Activated CD4-positive, alpha-beta memory T cell treated with anti-CD3 and anti-CD28 coated beads for 36 hours (primary cell): Measurements from ENCODE around the gene CCDC9. TPM values are rescaled to one million over a fixed set of nuclear protein-coding genes. Genes with fewer than 3 reads are reported as not detected.
"Not testable (repeated sequence)": the region's sequence is repeated elsewhere in the genome, so short reads cannot be mapped to it uniquely, and the experiment has no call there.

Source experiments
- CTCF ChIA-PET: fragments of 350-600 bp; sonication (Branson Sonifier 250); formaldehyde crosslinking; loops from one replicate; lab custom pipeline; 2021; ENCODE audit warnings: antibody characterized with exemption, inconsistent platforms; lab: Charles Lee
- POLR2A ChIA-PET: fragments of 350-600 bp; sonication (Branson Sonifier 250); formaldehyde crosslinking; loops from one replicate; lab custom pipeline; 2021; ENCODE audit warnings: antibody characterized with exemption; lab: Charles Lee
- DNase-seq: peaks from one replicate; pipeline ENCODE4 v3.0.0-alpha.2; 2020
- H3K27ac Mint-ChIP-seq: one replicate; pipeline ENCODE4 v1.8.0; 2021; ENCODE audit warnings: mixed read lengths
- H3K27me3 Mint-ChIP-seq: one replicate; pipeline ENCODE4 v1.8.0; 2021; ENCODE audit warnings: mixed read lengths
- H3K36me3 Mint-ChIP-seq: one replicate; pipeline ENCODE4 v1.8.0; 2021; ENCODE audit warnings: mixed read lengths
- H3K4me1 Mint-ChIP-seq: one replicate; pipeline ENCODE4 v1.8.0; 2021; ENCODE audit warnings: low read depth, mixed read lengths
- H3K4me3 Mint-ChIP-seq: one replicate; pipeline ENCODE4 v1.8.0; 2021; ENCODE audit warnings: mild to moderate bottlenecking, mixed read lengths
- H3K9me3 Mint-ChIP-seq: one replicate; pipeline ENCODE4 v1.8.0; 2021; ENCODE audit warnings: mixed read lengths
- intact Hi-C: fragments of 100-400 bp; cut with micrococcal nuclease; formaldehyde crosslinking; loops from one replicate; pipeline ENCODE4 v1.15.1; 2023
- total RNA-seq, 2 experiments: library from RNA; stranded (reverse); gene quantifications; one replicate each; pipeline ENCODE4 v1.2.3, GENCODE V29; 2021

CCDC9 gene
- total RNA-seq, 2 experiments from 2014 or later, result 32.7 to 39.1 TPM

GRCh38 chr19:47253016-47253415 is 3.3 kb upstream of the CCDC9 start:
- CTCF ChIA-PET, result interaction anchor here (1.1 to 6.0 kb wide), 3 partner anchors 8 to 239 kb away, joined by 3 to 94 read pairs (median 3); no protein-coding TSS in a partner anchor
- H3K27me3 Mint-ChIP-seq, intact Hi-C loops, H3K9me3 Mint-ChIP-seq, H3K4me3 Mint-ChIP-seq, H3K27ac Mint-ChIP-seq, DNase-seq, H3K36me3 Mint-ChIP-seq: not testable (repeated sequence)
- POLR2A ChIA-PET, result interaction anchor here (0.6 kb wide), 1 partner anchor 97 kb away, joined by 3 read pairs; no protein-coding TSS in a partner anchor
- H3K4me1 Mint-ChIP-seq, result peaks cover 13% of the 10 kb centered on the region

GRCh38 chr19:47253467-47253881 is 2.9 kb upstream of the CCDC9 start:
- H3K27me3 Mint-ChIP-seq, result no peaks in the 10 kb centered on the region
- H3K4me1 Mint-ChIP-seq, result peaks cover 18% of the 10 kb centered on the region
- H3K36me3 Mint-ChIP-seq, result peaks cover 7% of the 10 kb centered on the region
- no peak for DNase-seq
- no peak overlapping the region for H3K27ac Mint-ChIP-seq
- H3K9me3 Mint-ChIP-seq, result no peaks in the 10 kb centered on the region
- H3K4me3 Mint-ChIP-seq, result no peak overlapping the region
- intact Hi-C loops, result no loop called here
- ChIA-PET POLR2A (interaction anchor here (0.6 to 1.4 kb wide), 2 partner anchors 10 to 96 kb away, joined by 3 read pairs; no protein-coding TSS in a partner anchor), CTCF (interaction anchor here (1.1 to 6.0 kb wide), 3 partner anchors 8 to 240 kb away, joined by 3 to 94 read pairs (median 3); no protein-coding TSS in a partner anchor)

GRCh38 chr19:47253970-47254369 is 2.4 kb upstream of the CCDC9 start:
- Mint-ChIP-seq H3K9me3 (no peaks in the 10 kb centered on the region), H3K27me3 (no peaks in the 10 kb centered on the region), H3K4me3 (no peak overlapping the region), H3K36me3 (peaks cover 11% of the 10 kb centered on the region), H3K27ac (peak overlapping the region; percentile 20), H3K4me1 (peaks cover 23% of the 10 kb centered on the region)
- CTCF ChIA-PET, result interaction anchor here (1.1 to 6.0 kb wide), 3 partner anchors 8 to 240 kb away, joined by 3 to 94 read pairs (median 3); no protein-coding TSS in a partner anchor
- no peak for DNase-seq
- POLR2A ChIA-PET, result interaction anchor here (1.4 kb wide), 1 partner anchor 10 kb away, joined by 3 read pairs; no protein-coding TSS in a partner anchor
- intact Hi-C loops, result no loop called here

GRCh38 chr19:47256693-47257410 is 527 bp downstream of the CCDC9 start:
- Mint-ChIP-seq H3K36me3 (peaks cover 33% of the 10 kb centered on the region), H3K27ac (peak overlapping the region; percentile 98), H3K4me1 (peaks cover 32% of the 10 kb centered on the region), H3K27me3 (no peaks in the 10 kb centered on the region), H3K9me3 (no peaks in the 10 kb centered on the region), H3K4me3 (peak overlapping the region; percentile 90)
- ChIA-PET CTCF (interaction anchor here (0.6 to 6.0 kb wide), 8 partner anchors 11 to 227 kb away, joined by 3 to 94 read pairs (median 5); partner anchors contain the start of genes DHX34 and KPTN), POLR2A (interaction anchor here (0.6 to 2.6 kb wide), 15 partner anchors 12 to 1362 kb away, joined by 3 to 38 read pairs (median 4); partner anchors contain the start of genes INAFM1, RPL18, SLC1A5 and SPHK2)
- DNase-seq, result peak; percentile 100
- intact Hi-C loops, result loop anchor here (1.0 to 5.0 kb wide), 8 partner anchors 14 to 540 kb away; partner anchors contain the start of genes ARHGAP35, BICRA, INAFM1 and PRKD2

GRCh38 chr19:47257411-47258169 is 1.3 kb downstream of the CCDC9 start:
- H3K4me1 Mint-ChIP-seq, result peaks cover 34% of the 10 kb centered on the region

GRCh38 chr19:47258434-47258833 is 2.1 kb downstream of the CCDC9 start:
- H3K27me3 Mint-ChIP-seq, result no peaks in the 10 kb centered on the region
- peaks cover 39% of the 10 kb centered on the region for H3K36me3 Mint-ChIP-seq
- H3K27ac Mint-ChIP-seq, result peak overlapping the region; percentile 38
- peak overlapping the region; percentile 90 for H3K4me3 Mint-ChIP-seq
- CTCF ChIA-PET, result interaction anchor here (1.0 kb wide), 1 partner anchor 14 kb away, joined by 5 read pairs; no protein-coding TSS in a partner anchor
- H3K9me3 Mint-ChIP-seq, result no peaks in the 10 kb centered on the region
- peaks cover 34% of the 10 kb centered on the region for H3K4me1 Mint-ChIP-seq
- no peak for DNase-seq
- POLR2A ChIA-PET, result no interaction called here
- intact Hi-C loops, result loop anchor here (5.0 kb wide), 1 partner anchor 349 kb away; the partner anchor contains the start of gene BICRA

More at GRCh38 chr19:47257411-47258169, 1.3 kb downstream of the CCDC9 start:
- no peaks in the 10 kb centered on the region for H3K9me3 Mint-ChIP-seq
- peak overlapping the region; percentile 90 for H3K4me3 Mint-ChIP-seq
- intact Hi-C loops, result loop anchor here (1.0 to 5.0 kb wide), 3 partner anchors 17 to 541 kb away; partner anchors contain the start of genes BICRA, INAFM1 and PRKD2
- H3K36me3 Mint-ChIP-seq, result peaks cover 38% of the 10 kb centered on the region
- ChIA-PET CTCF (interaction anchor here (1.1 to 6.0 kb wide), 4 partner anchors 12 to 227 kb away, joined by 3 to 94 read pairs (median 10); partner anchors contain the start of genes DHX34 and KPTN), POLR2A (interaction anchor here (0.6 to 2.6 kb wide), 5 partner anchors 13 to 469 kb away, joined by 3 to 38 read pairs (median 6); partner anchors contain the start of genes INAFM1 and SLC1A5)
- H3K27ac Mint-ChIP-seq, result peak overlapping the region; percentile 98
- no peak for DNase-seq
- no peaks in the 10 kb centered on the region for H3K27me3 Mint-ChIP-seq

- intact Hi-C loops, result loop anchor here (5.0 kb wide), 1 partner anchor 348 kb away; the partner anchor contains the start of gene BICRA
- CTCF ChIA-PET, result interaction anchor here (1.0 kb wide), 1 partner anchor 15 kb away, joined by 5 read pairs; no protein-coding TSS in a partner anchor
- Mint-ChIP-seq H3K36me3 (peaks cover 39% of the 10 kb centered on the region), H3K27ac (peak overlapping the region; percentile 51), H3K4me1 (peaks cover 34% of the 10 kb centered on the region), H3K27me3 (no peaks in the 10 kb centered on the region), H3K9me3 (no peaks in the 10 kb centered on the region), H3K4me3 (peak overlapping the region; percentile 37)
- POLR2A ChIA-PET, result no interaction called here
- no peak for DNase-seq
Measured at GRCh38 chr19:47258895-47259555, 2.7 kb downstream of the CCDC9 start.

- H3K27ac Mint-ChIP-seq, result no peak overlapping the region
Measured at GRCh38 chr19:47260476-47260875, 4.2 kb downstream of the CCDC9 start.

GRCh38 chr19:47261946-47262793 is 5.8 kb downstream of the CCDC9 start:
- H3K27me3 Mint-ChIP-seq, H3K4me3 Mint-ChIP-seq, intact Hi-C loops, H3K27ac Mint-ChIP-seq, CTCF ChIA-PET, H3K9me3 Mint-ChIP-seq, POLR2A ChIA-PET, DNase-seq: not testable (repeated sequence)
- peaks cover 52% of the 10 kb centered on the region for H3K36me3 Mint-ChIP-seq
- peaks cover 29% of the 10 kb centered on the region for H3K4me1 Mint-ChIP-seq

More at GRCh38 chr19:47260476-47260875, 4.2 kb downstream of the CCDC9 start:
- peaks cover 34% of the 10 kb centered on the region for H3K4me1 Mint-ChIP-seq
- CTCF ChIA-PET, result interaction anchor here (1.9 kb wide), 1 partner anchor 16 kb away, joined by 5 read pairs; no protein-coding TSS in a partner anchor
- no peaks in the 10 kb centered on the region for H3K27me3 Mint-ChIP-seq
- H3K36me3 Mint-ChIP-seq, result peaks cover 46% of the 10 kb centered on the region
- DNase-seq, result no peak
- POLR2A ChIA-PET, result no interaction called here
- no peak overlapping the region for H3K4me3 Mint-ChIP-seq
- intact Hi-C loops, result no loop called here
- no peaks in the 10 kb centered on the region for H3K9me3 Mint-ChIP-seq

- peaks cover 39% of the 10 kb centered on the region for H3K36me3 Mint-ChIP-seq
Measured at GRCh38 chr19:47264629-47265028, 8.3 kb downstream of the CCDC9 start.

More at GRCh38 chr19:47264629-47265028, 8.3 kb downstream of the CCDC9 start:
- H3K4me3 Mint-ChIP-seq, result no peak overlapping the region
- H3K9me3 Mint-ChIP-seq, result no peaks in the 10 kb centered on the region
- intact Hi-C loops, result no loop called here
- ChIA-PET CTCF (no interaction called here), POLR2A (interaction anchor here (1.1 kb wide), 1 partner anchor 10 kb away, joined by 4 read pairs; the partner anchor contains the start of gene INAFM1)
- H3K27ac Mint-ChIP-seq, result no peak overlapping the region
- H3K27me3 Mint-ChIP-seq, result no peaks in the 10 kb centered on the region
- peaks cover 4% of the 10 kb centered on the region for H3K4me1 Mint-ChIP-seq
- DNase-seq, result no peak
